ENCODE results near the gene CPED1.

- TF ChIP-seq EP300 (IDR thresholded peaks at IDR 0.05) (no peak), POLR2A (IDR thresholded peaks at IDR 0.05) (no peak)
Measured at GRCh38 chr7:121313220-121313792, 324.8 kb downstream of the CPED1 start.

Measured in upper lobe of left lung (tissue), 4 donors.